GM20000 (cell line): ENCODE data around the gene POLR1A.

Experiments used
- DNase-seq: peaks from one replicate; pipeline ENCODE4 v3.0.0; 2012; ENCODE audit warnings: low spot score
- TF ChIP-seq, protein P1 (sequence below): IDR thresholded peaks from 2 replicates; pipeline ENCODE4 v1.5.1; 2012; ENCODE audit warnings: mild to moderate bottlenecking, control low read depth; ENCODE audit errors: extremely low read depth, missing control alignments

Gene POLR1A

DNA sequence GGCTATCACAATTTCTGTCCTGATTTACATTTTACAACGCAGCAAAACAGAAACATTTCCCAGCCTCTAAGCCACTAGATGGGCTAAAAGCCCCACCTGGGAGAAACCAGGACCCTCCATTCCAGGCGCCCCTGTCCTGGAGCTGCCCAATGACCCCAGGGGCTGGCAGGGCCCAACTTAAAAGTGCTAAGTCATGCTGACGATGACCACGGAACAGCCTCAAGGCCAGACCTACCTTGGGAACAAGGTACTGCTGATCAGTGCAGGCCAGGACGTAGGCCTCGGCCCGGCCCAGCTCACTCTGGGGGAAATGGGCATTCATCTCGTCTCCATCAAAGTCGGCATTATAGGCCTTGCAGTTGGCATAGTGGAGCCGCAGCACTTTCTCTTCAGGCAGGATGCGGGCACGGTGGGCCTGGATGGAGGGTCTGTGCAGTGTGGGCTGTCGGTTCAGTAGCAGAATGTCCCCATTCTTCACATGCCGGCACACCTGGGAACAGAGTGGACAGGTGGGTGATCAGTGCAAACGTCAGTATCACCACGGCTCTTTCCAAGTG, 35.8 kb downstream of the POLR1A start:
- no peak for DNase-seq
- TF ChIP-seq, protein P1, sequence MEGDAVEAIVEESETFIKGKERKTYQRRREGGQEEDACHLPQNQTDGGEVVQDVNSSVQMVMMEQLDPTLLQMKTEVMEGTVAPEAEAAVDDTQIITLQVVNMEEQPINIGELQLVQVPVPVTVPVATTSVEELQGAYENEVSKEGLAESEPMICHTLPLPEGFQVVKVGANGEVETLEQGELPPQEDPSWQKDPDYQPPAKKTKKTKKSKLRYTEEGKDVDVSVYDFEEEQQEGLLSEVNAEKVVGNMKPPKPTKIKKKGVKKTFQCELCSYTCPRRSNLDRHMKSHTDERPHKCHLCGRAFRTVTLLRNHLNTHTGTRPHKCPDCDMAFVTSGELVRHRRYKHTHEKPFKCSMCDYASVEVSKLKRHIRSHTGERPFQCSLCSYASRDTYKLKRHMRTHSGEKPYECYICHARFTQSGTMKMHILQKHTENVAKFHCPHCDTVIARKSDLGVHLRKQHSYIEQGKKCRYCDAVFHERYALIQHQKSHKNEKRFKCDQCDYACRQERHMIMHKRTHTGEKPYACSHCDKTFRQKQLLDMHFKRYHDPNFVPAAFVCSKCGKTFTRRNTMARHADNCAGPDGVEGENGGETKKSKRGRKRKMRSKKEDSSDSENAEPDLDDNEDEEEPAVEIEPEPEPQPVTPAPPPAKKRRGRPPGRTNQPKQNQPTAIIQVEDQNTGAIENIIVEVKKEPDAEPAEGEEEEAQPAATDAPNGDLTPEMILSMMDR, result no peak

DNA sequence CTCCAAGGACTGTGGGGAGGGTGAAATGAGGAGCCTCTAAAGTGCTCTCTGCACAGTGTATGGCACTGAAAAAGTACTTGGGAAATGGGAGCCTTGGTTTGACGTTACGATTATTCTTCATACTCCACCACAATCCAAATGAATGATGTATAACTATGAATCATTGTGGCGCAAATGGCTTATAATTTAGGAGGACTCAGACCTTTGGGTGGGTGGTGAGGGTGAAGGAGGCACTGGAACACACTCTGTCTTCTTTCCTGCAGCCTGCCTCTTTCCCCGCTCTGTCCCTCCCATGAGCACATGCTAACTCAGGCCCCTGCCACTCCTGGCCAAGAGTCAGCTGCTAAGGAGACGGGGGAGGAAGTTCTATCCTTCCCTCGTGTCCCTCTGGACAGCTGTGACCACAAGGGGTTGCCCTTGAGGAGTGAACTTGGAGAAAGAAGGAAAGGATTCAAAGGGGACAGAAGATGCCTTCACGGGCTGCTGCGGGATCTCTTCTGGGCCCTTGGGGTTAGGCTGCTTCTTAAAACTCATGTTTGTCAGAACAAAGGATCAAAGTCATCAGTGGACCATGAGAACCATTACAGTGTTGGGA, 36.5 kb downstream of the POLR1A start:
- DNase-seq, result no peak
- TF ChIP-seq, protein P1, result no peak

DNA sequence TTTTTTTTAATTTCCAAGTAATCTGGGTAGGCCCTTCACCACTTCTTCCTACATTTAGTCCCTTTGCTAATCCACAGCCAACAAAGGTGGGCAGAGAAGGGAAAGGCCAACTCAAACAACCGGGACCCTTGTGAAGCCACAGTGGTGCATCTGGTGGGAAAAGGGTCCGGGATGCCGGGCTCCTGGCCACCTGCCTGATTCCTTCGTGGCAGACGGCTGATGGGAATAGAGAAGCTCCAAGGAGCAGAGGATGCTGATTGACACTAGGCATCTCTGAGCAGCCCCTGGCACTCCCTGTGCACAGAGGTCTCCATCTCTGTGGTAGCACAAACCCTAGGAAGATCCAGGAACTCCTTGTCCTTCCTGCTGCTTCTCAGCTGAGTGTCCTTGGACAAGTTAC, 37.0 kb downstream of the POLR1A start:
- TF ChIP-seq, protein P1, result no peak
- DNase-seq, result no peak

DNA sequence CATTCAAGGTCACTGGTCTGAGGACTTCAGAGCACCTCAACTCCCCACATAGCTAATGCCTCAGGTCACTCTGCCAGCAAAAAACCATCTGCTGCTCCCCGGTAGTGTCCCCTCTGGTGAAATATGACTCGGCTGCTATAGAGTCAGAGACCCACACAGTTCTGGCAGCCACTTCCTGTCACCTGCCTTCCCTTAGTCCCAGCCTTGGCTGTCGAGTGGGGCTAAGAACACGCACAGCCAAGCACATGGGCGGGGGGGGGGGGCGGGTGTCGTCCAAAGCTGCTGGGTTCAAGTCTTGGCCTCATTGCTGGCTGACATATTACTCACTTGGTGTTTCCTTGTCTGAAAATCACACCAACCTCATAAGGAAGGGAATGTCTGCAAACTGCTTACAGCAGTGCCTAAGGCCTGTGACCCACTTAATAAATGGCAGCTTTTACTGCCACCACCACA, 37.5 kb downstream of the POLR1A start:
- TF ChIP-seq, protein P1, result no peak
- peak; percentile 58 for DNase-seq

DNA sequence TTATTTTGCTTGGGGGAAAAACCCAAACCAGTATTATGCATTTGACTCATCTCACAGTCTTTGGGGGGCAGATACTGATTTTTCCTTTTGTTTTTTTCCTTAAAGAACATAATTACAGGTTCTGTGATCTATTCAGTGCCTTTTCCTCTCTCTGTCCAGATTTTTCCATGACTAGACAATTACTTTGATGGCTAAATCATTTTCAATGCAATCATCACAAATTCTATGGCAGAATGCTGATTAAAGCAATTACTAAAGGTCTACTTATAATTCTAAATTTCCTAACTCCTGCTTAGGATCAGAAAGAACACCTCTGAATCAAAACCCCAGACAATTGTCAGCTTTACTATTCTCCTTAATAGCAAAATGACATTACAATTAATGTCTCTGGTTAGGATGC, 38.8 kb downstream of the POLR1A start:
- TF ChIP-seq, protein P1, result no peak

DNA sequence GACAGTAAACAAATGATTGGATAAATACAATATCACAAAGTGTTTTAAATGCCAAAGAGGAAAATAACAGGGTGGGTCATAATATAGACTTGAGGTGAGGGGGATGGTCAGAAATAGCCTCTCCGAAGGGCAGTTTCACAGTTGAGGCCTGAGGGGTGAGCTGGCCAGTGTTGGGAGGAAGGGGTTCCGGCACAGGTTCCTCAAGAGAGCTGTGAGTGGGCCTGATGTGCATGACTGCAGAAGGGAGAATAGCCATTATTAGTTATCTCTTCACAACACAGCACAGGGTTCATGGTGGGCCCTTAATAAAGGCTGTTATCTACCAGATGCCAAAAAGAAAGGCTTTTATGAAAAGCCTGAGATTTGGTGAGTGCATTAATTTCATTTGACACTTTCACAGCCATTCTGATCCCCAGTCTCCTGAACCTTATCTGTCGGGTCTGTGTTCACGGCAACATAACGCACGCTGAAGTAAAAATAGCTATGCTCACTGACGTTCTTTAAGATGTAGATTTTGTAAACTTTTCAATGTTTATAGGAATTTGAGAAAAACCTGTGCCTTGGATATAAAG, 39.6 kb downstream of the POLR1A start:
- TF ChIP-seq, protein P1, result no peak
- no peak for DNase-seq

More for the DNA sequence above, 38.8 kb downstream of the POLR1A start:
- no peak for DNase-seq

DNA sequence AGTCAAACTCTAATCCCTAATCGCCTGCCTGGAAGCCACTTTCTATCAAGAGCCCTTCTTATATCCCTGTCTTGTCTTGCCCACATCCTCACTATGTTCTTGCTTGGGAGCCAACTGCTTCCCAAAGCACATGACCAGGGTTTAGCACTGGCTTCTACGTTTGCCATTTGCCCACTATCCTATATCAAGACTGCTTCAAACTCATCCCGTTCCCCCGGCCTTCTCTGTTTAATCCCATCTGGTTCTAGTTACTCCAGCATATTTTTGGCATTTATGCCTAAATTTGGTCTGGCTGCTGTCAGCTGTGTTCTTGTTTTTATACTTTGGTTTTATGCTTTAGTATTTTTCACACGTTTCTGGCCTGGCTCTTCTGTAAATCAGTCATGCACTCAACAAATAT, 40.2 kb downstream of the POLR1A start:
- TF ChIP-seq, protein P1, result no peak
- DNase-seq, result no peak
